Measurements from ENCODE around the gene VAMP2.
A peak's percentile ranks its signal among the peaks of the same experiment; 100 is the strongest.

VAMP2 gene

GRCh38 chr17:8190506-8190905, 27.8 kb upstream of the VAMP2 start:
- no peaks in the 10 kb centered on the region for H3K9me3 ChIP-seq (ENCODE audit: control insufficient read depth, insufficient read depth, low read length)
- no peaks in the 10 kb centered on the region for H3K9me2 ChIP-seq (replicated peaks; ENCODE audit: control insufficient read depth, low read length)
- H3K4me2 ChIP-seq (ENCODE audit: low read length): peak overlapping the region; percentile 76
- 0 out of 2 replicates have a peak, but pooled peaks cover 6% of the 10 kb centered on the region for H4K20me1 ChIP-seq (ENCODE audit: control insufficient read depth, insufficient read depth, low read depth, low read length)
- H3K36me3 ChIP-seq (ENCODE audit: control insufficient read depth, low read length): no peaks in the 10 kb centered on the region; the same call in 1 of the 2 replicates
- H3K27me3 ChIP-seq (ENCODE audit: control insufficient read depth, low read length): no peaks in the 10 kb centered on the region
- H3K79me2 ChIP-seq (ENCODE audit: control insufficient read depth, low read length): peaks cover 21% of the 10 kb centered on the region
- H3F3A ChIP-seq (ENCODE audit: control insufficient read depth, insufficient read depth): peaks cover 26% of the 10 kb centered on the region
- no peak for TF ChIP-seq CTCF (IDR thresholded peaks at IDR 0.05; ENCODE audit: low read depth, low read length, poor library complexity, severe bottlenecking)
- peak overlapping the region; percentile 95 for H3K4me3 ChIP-seq (ENCODE audit: low read length)
- H3K27ac ChIP-seq (ENCODE audit: low read depth, low read length): peak overlapping the region; percentile 42
- peaks cover 46% of the 10 kb centered on the region for H3K4me1 ChIP-seq (ENCODE audit: control insufficient read depth, low read length)

- Histone ChIP-seq H3K27ac (ENCODE audit: low read depth, low read length) (peak within 1 kb of the TSS; percentile 72), H3K4me2 (ENCODE audit: low read length) (peak within 1 kb of the TSS; percentile 86)
These were observed 27.1 kb upstream of the VAMP2 start, which contains the start of gene BORCS6 for GRCh38 chr17:8189711-8190477. TSS of gene BORCS6 (minus strand) at chr17:8190180. CDS start at chr17:8190140, 40 bp downstream.

GRCh38 chr17:8189041-8189710, 26.4 kb upstream of the VAMP2 start:
- peaks cover 46% of the 10 kb centered on the region for H3K4me1 ChIP-seq (ENCODE audit: control insufficient read depth, low read length)

More at GRCh38 chr17:8189711-8190477, 27.1 kb upstream of the VAMP2 start, which contains the start of gene BORCS6:
- H3K9me2 ChIP-seq (replicated peaks; ENCODE audit: control insufficient read depth, low read length): no peaks in the 10 kb centered on the region
- H4K20me1 ChIP-seq (ENCODE audit: control insufficient read depth, insufficient read depth, low read depth, low read length): 0 out of 2 replicates have a peak, but pooled peaks cover 6% of the 10 kb centered on the region
- H3F3A ChIP-seq (ENCODE audit: control insufficient read depth, insufficient read depth): peaks cover 26% of the 10 kb centered on the region
- H3K27me3 ChIP-seq (ENCODE audit: control insufficient read depth, low read length): no peaks in the 10 kb centered on the region
- peak within 1 kb of the TSS; percentile 95 for H3K4me3 ChIP-seq (ENCODE audit: low read length)
- peaks cover 21% of the 10 kb centered on the region for H3K79me2 ChIP-seq (ENCODE audit: control insufficient read depth, low read length)
- H3K4me1 ChIP-seq (ENCODE audit: control insufficient read depth, low read length): peaks cover 46% of the 10 kb centered on the region
- TF ChIP-seq CTCF (IDR thresholded peaks at IDR 0.05; ENCODE audit: low read depth, low read length, poor library complexity, severe bottlenecking) (peak; percentile 39), EZH2phosphoT487 (IDR thresholded peaks at IDR 0.05; ENCODE audit: borderline replicate concordance, low read length) (no peak)
- no peaks in the 10 kb centered on the region for H3K9me3 ChIP-seq (ENCODE audit: control insufficient read depth, insufficient read depth, low read length)
- H3K36me3 ChIP-seq (ENCODE audit: control insufficient read depth, low read length): no peaks in the 10 kb centered on the region; the same call in 1 of the 2 replicates

More at GRCh38 chr17:8189041-8189710, 26.4 kb upstream of the VAMP2 start:
- peak overlapping the region; percentile 86 for H3K4me2 ChIP-seq (ENCODE audit: low read length)
- no peaks in the 10 kb centered on the region for H3K27me3 ChIP-seq (ENCODE audit: control insufficient read depth, low read length)
- peaks cover 21% of the 10 kb centered on the region for H3K79me2 ChIP-seq (ENCODE audit: control insufficient read depth, low read length)
- no peaks in the 10 kb centered on the region for H3K9me3 ChIP-seq (ENCODE audit: control insufficient read depth, insufficient read depth, low read length)
- H3K36me3 ChIP-seq (ENCODE audit: control insufficient read depth, low read length): no peaks in the 10 kb centered on the region; the same call in 1 of the 2 replicates
- TF ChIP-seq EZH2phosphoT487 (IDR thresholded peaks at IDR 0.05; ENCODE audit: borderline replicate concordance, low read length) (no peak), CTCF (IDR thresholded peaks at IDR 0.05; ENCODE audit: low read depth, low read length, poor library complexity, severe bottlenecking) (no peak)
- H3K9me2 ChIP-seq (replicated peaks; ENCODE audit: control insufficient read depth, low read length): no peaks in the 10 kb centered on the region
- peak overlapping the region; percentile 95 for H3K4me3 ChIP-seq (ENCODE audit: low read length)
- H3K27ac ChIP-seq (ENCODE audit: low read depth, low read length): peak overlapping the region; percentile 72
- H4K20me1 ChIP-seq (ENCODE audit: control insufficient read depth, insufficient read depth, low read depth, low read length): 0 out of 2 replicates have a peak, but pooled peaks cover 6% of the 10 kb centered on the region
- H3F3A ChIP-seq (ENCODE audit: control insufficient read depth, insufficient read depth): peaks cover 26% of the 10 kb centered on the region
